Stimulated activated CD4-positive, alpha-beta T cell treated with anti-CD3 and anti-CD28 coated beads, Interleukin-2, amount 100 ng/mL, for 24 hours (primary cell): ENCODE measurements around the gene GLYATL1.

Experiments
- DNase-seq, 2 donors: peaks; one replicate each; pipeline ENCODE4 v3.0.0-alpha.2; 2020

The GLYATL1 gene, protein sequence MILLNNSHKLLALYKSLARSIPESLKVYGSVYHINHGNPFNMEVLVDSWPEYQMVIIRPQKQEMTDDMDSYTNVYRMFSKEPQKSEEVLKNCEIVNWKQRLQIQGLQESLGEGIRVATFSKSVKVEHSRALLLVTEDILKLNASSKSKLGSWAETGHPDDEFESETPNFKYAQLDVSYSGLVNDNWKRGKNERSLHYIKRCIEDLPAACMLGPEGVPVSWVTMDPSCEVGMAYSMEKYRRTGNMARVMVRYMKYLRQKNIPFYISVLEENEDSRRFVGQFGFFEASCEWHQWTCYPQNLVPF

GRCh38 chr11:58939277-58939676 is at the start of gene GLYATL1:
Gene GLYATL1 (plus strand): TSS chr11:58939488. CDS start chr11:58947088, 7,600 bp downstream.
- no peak for DNase-seq

- no peak for DNase-seq
Observed at GRCh38 chr11:58893899-58894298, 45.4 kb upstream of the GLYATL1 start.

GRCh38 chr11:58898106-58898505 is 41.2 kb upstream of the GLYATL1 start:
- DNase-seq: no peak

- peak; percentile 29 to 63 for DNase-seq
Observed at GRCh38 chr11:58900479-58901420, 38.5 kb upstream of the GLYATL1 start.

DNA sequence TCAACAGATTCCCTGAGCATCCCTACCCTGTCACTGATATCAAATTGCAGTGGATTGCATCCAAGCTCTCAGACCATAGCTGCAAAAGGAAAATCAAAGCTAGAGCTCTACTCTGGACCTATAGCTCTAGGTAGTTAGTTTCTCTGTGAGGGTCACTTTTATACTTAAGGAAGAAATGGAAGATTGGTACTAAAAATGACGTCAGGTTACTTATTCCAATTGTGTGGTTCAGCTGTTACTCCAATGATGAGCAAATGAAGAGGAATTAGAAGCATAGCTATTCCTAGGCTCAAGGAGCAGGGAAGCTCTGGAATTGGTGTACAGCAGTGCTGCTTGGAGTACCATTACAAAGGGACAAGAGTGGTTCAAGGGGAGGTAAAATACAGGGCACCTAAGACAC is 36.4 kb upstream of the GLYATL1 start:
- no peak for DNase-seq

GRCh38 chr11:58905011-58905720 is 34.1 kb upstream of the GLYATL1 start:
- DNase-seq: no peak

DNA sequence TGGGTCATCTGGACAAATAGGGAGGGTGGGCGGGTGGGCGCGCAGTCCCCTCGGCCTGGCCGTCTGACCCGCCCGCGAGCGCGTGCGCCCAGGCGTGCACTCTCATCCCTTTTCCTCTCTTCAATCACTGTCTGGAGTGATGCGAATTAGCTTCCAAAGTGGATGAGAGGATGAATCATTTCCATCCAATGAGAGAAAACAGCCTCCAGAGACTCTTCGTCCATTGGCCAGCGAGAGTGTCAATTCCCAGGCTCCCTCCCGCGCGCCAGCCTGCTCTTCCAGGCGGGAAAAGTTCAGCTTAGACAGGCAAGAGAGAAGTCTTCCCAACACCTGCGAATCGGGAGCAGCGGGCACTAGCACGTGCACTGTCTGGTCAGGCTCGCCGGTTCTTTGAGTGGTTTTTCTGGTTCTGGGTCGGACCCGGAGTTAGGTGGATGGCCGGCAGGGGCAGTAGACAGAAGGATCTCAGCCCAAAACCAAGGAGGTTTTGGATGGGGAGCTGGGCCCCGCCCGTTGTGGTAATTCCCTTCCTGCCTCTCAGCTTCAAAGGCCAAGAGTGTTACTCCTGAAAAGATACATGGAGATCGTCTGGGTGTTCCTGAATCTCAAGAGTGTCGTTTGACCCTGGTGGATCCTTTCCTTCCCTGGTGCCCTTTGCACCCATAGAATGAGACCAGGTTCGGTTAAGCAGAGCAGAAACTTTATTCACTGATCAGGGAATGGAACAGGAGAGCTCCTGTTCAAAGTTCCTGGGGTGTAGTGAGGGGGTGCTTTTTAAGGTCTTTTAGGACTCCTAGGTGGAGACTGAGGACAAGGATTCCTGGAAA is 33.4 kb upstream of the GLYATL1 start:
- DNase-seq: no peak

DNA sequence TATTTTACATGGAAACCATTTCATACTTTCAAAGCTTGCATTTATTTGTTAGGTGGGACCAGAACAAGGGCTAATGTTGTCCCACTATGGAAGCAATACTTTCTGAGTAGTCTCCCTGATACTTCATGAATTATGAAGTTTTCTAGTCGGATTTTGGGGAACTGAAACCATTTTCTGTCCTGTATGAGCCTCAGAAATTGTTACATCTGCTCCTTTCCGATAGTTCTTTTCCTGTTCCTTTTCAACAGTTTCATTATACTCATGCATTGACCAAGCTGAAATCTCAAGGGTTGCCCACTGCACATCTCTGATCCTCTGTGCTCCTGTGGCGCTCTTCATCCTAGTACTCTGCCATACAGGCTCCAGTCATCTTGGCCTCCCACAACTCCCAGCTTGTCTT is 31.5 kb upstream of the GLYATL1 start:
- no peak for DNase-seq

DNA sequence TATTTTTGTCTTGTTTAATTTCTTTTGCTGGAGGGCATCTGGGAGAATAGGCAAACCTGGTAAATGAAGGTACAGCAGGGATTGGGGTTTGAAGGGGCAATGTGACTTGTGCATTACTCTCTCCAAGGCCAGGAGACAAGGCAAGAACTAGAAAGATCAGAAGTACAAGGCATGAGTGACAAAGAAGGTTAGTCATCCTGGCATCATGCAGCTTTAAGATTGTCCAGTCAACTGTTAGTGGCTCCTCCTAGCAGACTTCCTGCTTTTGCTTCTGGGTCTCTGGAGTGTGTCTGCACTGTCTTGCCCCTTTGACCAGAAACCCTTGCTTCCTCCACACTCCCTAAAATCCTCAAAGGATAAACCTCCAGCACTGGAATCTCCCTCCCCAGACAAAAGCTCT is 27.2 kb upstream of the GLYATL1 start:
- DNase-seq: no peak

GRCh38 chr11:58913685-58914084 is 25.6 kb upstream of the GLYATL1 start:
- no peak for DNase-seq

GRCh38 chr11:58914821-58915543 is 24.3 kb upstream of the GLYATL1 start:
- DNase-seq: no peak

- no peak for DNase-seq
Observed at GRCh38 chr11:58916637-58917036, 22.7 kb upstream of the GLYATL1 start.

DNA sequence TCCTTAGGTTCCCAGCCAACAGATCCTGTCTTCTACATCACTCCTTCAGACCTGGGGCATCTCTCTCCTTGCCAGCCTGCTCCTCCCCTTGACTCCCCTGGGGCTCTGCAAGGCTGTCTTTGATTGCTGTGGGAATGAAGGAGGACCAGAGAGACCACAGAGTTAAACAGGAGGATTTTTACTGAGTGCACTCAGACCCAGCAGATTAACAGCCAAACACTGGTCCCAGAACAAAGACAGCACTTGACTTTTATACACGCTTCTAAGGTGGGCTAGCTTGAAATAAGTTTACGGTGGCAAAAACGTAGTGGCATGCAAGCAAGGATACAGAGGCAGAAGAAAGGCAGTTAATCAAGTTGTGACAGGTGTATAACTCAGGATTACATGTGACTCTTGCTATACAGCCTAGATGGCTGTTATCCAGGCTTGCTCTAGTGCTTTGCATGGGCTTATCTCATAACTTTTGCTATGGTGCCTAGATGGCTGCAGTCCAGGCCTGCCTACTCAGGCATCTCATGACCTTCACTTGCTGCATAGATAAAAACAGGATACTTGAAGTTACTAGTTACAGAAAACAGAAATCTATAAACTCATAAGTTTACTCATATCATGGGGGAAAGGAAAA is 22.0 kb upstream of the GLYATL1 start:
- DNase-seq: no peak

GRCh38 chr11:58919561-58919960 is 19.7 kb upstream of the GLYATL1 start:
- DNase-seq: no peak

- no peak for DNase-seq
Observed at GRCh38 chr11:58919980-58920379, 19.3 kb upstream of the GLYATL1 start.

- DNase-seq: no peak
Observed at GRCh38 chr11:58921778-58922390, 17.4 kb upstream of the GLYATL1 start.

GRCh38 chr11:58922479-58922878 is 16.8 kb upstream of the GLYATL1 start:
- no peak for DNase-seq

DNA sequence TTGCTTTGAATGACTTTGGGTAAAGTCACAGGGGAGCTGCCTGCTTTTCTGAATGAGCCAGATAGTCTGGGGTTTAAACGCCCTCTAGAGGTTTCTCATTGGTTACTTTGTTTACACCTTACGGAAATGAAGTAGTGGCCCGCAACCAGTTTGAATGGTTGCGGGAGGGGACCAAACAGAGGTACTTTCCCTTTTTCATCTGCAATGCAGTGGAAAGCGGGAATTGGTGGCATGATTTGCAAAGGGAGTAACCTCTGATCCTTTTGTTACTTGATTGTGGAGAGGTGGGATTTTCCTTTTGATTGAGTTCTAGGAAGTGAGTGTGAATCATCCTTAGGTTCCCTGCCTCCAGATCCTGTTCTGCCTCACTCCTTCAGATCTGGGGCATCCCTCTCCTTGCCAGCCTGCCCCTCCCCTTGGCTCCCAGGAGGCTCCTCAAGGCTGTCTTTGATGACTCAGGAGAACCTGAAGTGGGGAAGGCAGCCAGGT is 15.9 kb upstream of the GLYATL1 start:
- peak in 1 of 2 donors; percentile 3 for DNase-seq

DNA sequence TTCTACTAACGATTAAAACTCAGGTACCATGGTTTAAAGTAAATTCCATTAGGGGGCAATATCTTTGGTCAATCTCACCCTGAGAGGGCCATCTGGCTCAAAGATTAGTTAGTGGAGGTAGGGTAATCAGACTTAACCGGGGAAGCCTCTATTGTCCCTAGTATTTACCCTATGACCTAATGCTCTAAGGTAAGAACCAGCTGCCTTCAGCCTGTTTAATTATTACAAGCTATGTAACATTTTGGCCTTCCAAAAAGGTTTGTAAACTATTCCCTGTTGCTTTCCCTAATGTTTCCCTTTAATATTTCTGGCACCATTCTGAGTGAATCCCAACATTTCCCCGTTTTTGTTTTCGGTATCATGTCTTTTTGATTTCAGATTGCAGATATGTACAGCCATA is 15.1 kb upstream of the GLYATL1 start:
- no peak for DNase-seq

GRCh38 chr11:58926251-58926650 is 13.0 kb upstream of the GLYATL1 start:
- DNase-seq: no peak

- DNase-seq: no peak
Observed at GRCh38 chr11:58926695-58927094, 12.6 kb upstream of the GLYATL1 start.
